Activated naive CD4-positive, alpha-beta T cell treated with anti-CD3 and anti-CD28 coated beads for 36 hours (primary cell): ENCODE data around the gene LEKR1. TPM values are rescaled to one million over a fixed set of nuclear protein-coding genes. Genes with fewer than 3 reads are reported as not detected.
"Not testable (repeated sequence)": the region's sequence is repeated elsewhere in the genome, so short reads cannot be mapped to it uniquely, and the experiment has no call there.

Experiments used
- CTCF ChIA-PET: fragments of 350-600 bp; sonication (Branson Sonifier 250); formaldehyde crosslinking; loops from one replicate; lab custom pipeline; 2021; ENCODE audit warnings: antibody characterized with exemption; lab: Charles Lee
- DNase-seq: peaks from one replicate; pipeline ENCODE4 v3.0.0-alpha.2; 2020
- H3K27ac Mint-ChIP-seq: one replicate; pipeline ENCODE4 v1.8.0; 2021; ENCODE audit warnings: mild to moderate bottlenecking, mixed read lengths
- H3K27me3 Mint-ChIP-seq: one replicate; pipeline ENCODE4 v1.8.0; 2021; ENCODE audit warnings: low read depth, mixed read lengths
- H3K36me3 Mint-ChIP-seq: one replicate; pipeline ENCODE4 v1.8.0; 2021; ENCODE audit warnings: low read depth, mixed read lengths
- H3K4me1 Mint-ChIP-seq: one replicate; pipeline ENCODE4 v1.8.0; 2021; ENCODE audit warnings: low read depth, mixed read lengths
- H3K4me3 Mint-ChIP-seq: one replicate; pipeline ENCODE4 v1.8.0; 2021; ENCODE audit warnings: mild to moderate bottlenecking, moderate library complexity, mixed read lengths
- H3K9me3 Mint-ChIP-seq: one replicate; pipeline ENCODE4 v1.8.0; 2021; ENCODE audit warnings: mixed read lengths
- intact Hi-C: fragments of 100-400 bp; cut with micrococcal nuclease; formaldehyde crosslinking; loops from one replicate; pipeline ENCODE4 v1.15.1; 2023
- total RNA-seq, 2 experiments: library from RNA; stranded (reverse); gene quantifications; one replicate each; pipeline ENCODE4 v1.2.3, GENCODE V29; 2021

The LEKR1 gene
- total RNA-seq, 2 experiments from 2014 or later: 0.43 to 0.77 TPM

GRCh38 chr3:156847752-156848448 is 21.7 kb downstream of the LEKR1 start:
- no peak for DNase-seq
- Mint-ChIP-seq H3K4me3 (no peak overlapping the region), H3K9me3 (no peaks in the 10 kb centered on the region), H3K36me3 (peaks cover 3% of the 10 kb centered on the region), H3K27ac (no peak overlapping the region), H3K4me1 (no peaks in the 10 kb centered on the region), H3K27me3 (no peaks in the 10 kb centered on the region)
- intact Hi-C loops: no loop called here
- CTCF ChIA-PET: no interaction called here

GRCh38 chr3:156859578-156859977 is 33.4 kb downstream of the LEKR1 start:
- no peaks in the 10 kb centered on the region for H3K27me3 Mint-ChIP-seq
- no peak overlapping the region for H3K4me3 Mint-ChIP-seq
- H3K27ac Mint-ChIP-seq: no peak overlapping the region
- no peaks in the 10 kb centered on the region for H3K36me3 Mint-ChIP-seq
- H3K9me3 Mint-ChIP-seq: no peaks in the 10 kb centered on the region
- CTCF ChIA-PET: no interaction called here
- DNase-seq: no peak
- H3K4me1 Mint-ChIP-seq: no peaks in the 10 kb centered on the region
- intact Hi-C loops: no loop called here

GRCh38 chr3:156860873-156861272 is 34.7 kb downstream of the LEKR1 start:
- CTCF ChIA-PET: no interaction called here
- H3K4me3 Mint-ChIP-seq: no peak overlapping the region
- intact Hi-C loops: no loop called here

GRCh38 chr3:156862338-156862737 is 36.2 kb downstream of the LEKR1 start:
- H3K9me3 Mint-ChIP-seq: no peaks in the 10 kb centered on the region
- intact Hi-C loops: no loop called here
- no peaks in the 10 kb centered on the region for H3K27me3 Mint-ChIP-seq
- H3K36me3 Mint-ChIP-seq: no peaks in the 10 kb centered on the region
- no peak for DNase-seq
- no peak overlapping the region for H3K27ac Mint-ChIP-seq
- no peaks in the 10 kb centered on the region for H3K4me1 Mint-ChIP-seq
- H3K4me3 Mint-ChIP-seq: no peak overlapping the region
- CTCF ChIA-PET: no interaction called here

More at GRCh38 chr3:156860873-156861272, 34.7 kb downstream of the LEKR1 start:
- Mint-ChIP-seq H3K9me3 (no peaks in the 10 kb centered on the region), H3K27ac (no peak overlapping the region), H3K36me3 (no peaks in the 10 kb centered on the region), H3K27me3 (no peaks in the 10 kb centered on the region), H3K4me1 (no peaks in the 10 kb centered on the region)
- DNase-seq: no peak

- DNase-seq: no peak
- no peak overlapping the region for H3K4me3 Mint-ChIP-seq
- CTCF ChIA-PET: no interaction called here
- no peaks in the 10 kb centered on the region for H3K27me3 Mint-ChIP-seq
- H3K27ac Mint-ChIP-seq: no peak overlapping the region
- no peaks in the 10 kb centered on the region for H3K9me3 Mint-ChIP-seq
- intact Hi-C loops: no loop called here
- H3K4me1 Mint-ChIP-seq: no peaks in the 10 kb centered on the region
- H3K36me3 Mint-ChIP-seq: no peaks in the 10 kb centered on the region
These were observed 39.6 kb downstream of the LEKR1 start for GRCh38 chr3:156865732-156866131.

- H3K9me3 Mint-ChIP-seq: peaks cover 4% of the 10 kb centered on the region
- no peaks in the 10 kb centered on the region for H3K4me1 Mint-ChIP-seq
- no peaks in the 10 kb centered on the region for H3K27me3 Mint-ChIP-seq
- peaks cover 5% of the 10 kb centered on the region for H3K36me3 Mint-ChIP-seq
- CTCF ChIA-PET: no interaction called here
- no peak overlapping the region for H3K27ac Mint-ChIP-seq
- intact Hi-C loops: no loop called here
- no peak overlapping the region for H3K4me3 Mint-ChIP-seq
- no peak for DNase-seq
These were observed 41.0 kb downstream of the LEKR1 start for GRCh38 chr3:156867174-156867573.

- Mint-ChIP-seq H3K27ac (no peak overlapping the region), H3K4me1 (no peaks in the 10 kb centered on the region), H3K36me3 (peaks cover 6% of the 10 kb centered on the region), H3K9me3 (peaks cover 6% of the 10 kb centered on the region), H3K4me3 (no peak overlapping the region), H3K27me3 (no peaks in the 10 kb centered on the region)
- CTCF ChIA-PET: no interaction called here
- intact Hi-C loops: no loop called here
- no peak for DNase-seq
These were observed 41.8 kb downstream of the LEKR1 start for GRCh38 chr3:156867920-156868319.

- CTCF ChIA-PET: no interaction called here
- H3K36me3 Mint-ChIP-seq: peaks cover 24% of the 10 kb centered on the region
- H3K9me3 Mint-ChIP-seq: peaks cover 41% of the 10 kb centered on the region
- H3K27ac Mint-ChIP-seq: no peak overlapping the region
- no peak overlapping the region for H3K4me3 Mint-ChIP-seq
- H3K27me3 Mint-ChIP-seq: no peaks in the 10 kb centered on the region
- H3K4me1 Mint-ChIP-seq: no peaks in the 10 kb centered on the region
- no peak for DNase-seq
- intact Hi-C loops: no loop called here
These were observed 47.8 kb downstream of the LEKR1 start for GRCh38 chr3:156873906-156874305.

GRCh38 chr3:156879491-156879890 is 53.3 kb downstream of the LEKR1 start:
- H3K4me3 Mint-ChIP-seq, H3K27me3 Mint-ChIP-seq, H3K27ac Mint-ChIP-seq, intact Hi-C loops, H3K4me1 Mint-ChIP-seq, CTCF ChIA-PET, DNase-seq: not testable (repeated sequence)
- peaks cover 22% of the 10 kb centered on the region for H3K36me3 Mint-ChIP-seq
- peaks cover 31% of the 10 kb centered on the region for H3K9me3 Mint-ChIP-seq

- no peaks in the 10 kb centered on the region for H3K4me1 Mint-ChIP-seq
- CTCF ChIA-PET: interaction anchor here (1.0 kb wide), 1 partner anchor 18 kb away, joined by 3 read pairs; no protein-coding TSS in a partner anchor
These were observed 59.6 kb downstream of the LEKR1 start for GRCh38 chr3:156885761-156886160.

GRCh38 chr3:156888176-156888575 is 62.0 kb downstream of the LEKR1 start:
- Mint-ChIP-seq H3K36me3 (peaks cover 3% of the 10 kb centered on the region), H3K27me3 (no peaks in the 10 kb centered on the region), H3K27ac (no peak overlapping the region), H3K9me3 (peaks cover 13% of the 10 kb centered on the region), H3K4me3 (no peak overlapping the region), H3K4me1 (no peaks in the 10 kb centered on the region)
- intact Hi-C loops: no loop called here
- CTCF ChIA-PET: interaction anchor here (0.7 kb wide), 1 partner anchor 378 kb away, joined by 3 read pairs; no protein-coding TSS in a partner anchor
- DNase-seq: no peak

More at GRCh38 chr3:156885761-156886160, 59.6 kb downstream of the LEKR1 start:
- H3K27ac Mint-ChIP-seq: no peak overlapping the region
- H3K9me3 Mint-ChIP-seq: peaks cover 15% of the 10 kb centered on the region
- H3K36me3 Mint-ChIP-seq: peaks cover 3% of the 10 kb centered on the region
- no peak for DNase-seq
- H3K27me3 Mint-ChIP-seq: no peaks in the 10 kb centered on the region
- intact Hi-C loops: no loop called here
- no peak overlapping the region for H3K4me3 Mint-ChIP-seq

- Mint-ChIP-seq H3K4me1 (no peaks in the 10 kb centered on the region), H3K36me3 (peaks cover 3% of the 10 kb centered on the region), H3K4me3 (no peak overlapping the region), H3K27me3 (no peaks in the 10 kb centered on the region), H3K9me3 (peaks cover 11% of the 10 kb centered on the region), H3K27ac (no peak overlapping the region)
- CTCF ChIA-PET: interaction anchor here (0.7 to 0.8 kb wide), 2 partner anchors 379 to 739 kb away, joined by 3 read pairs; no protein-coding TSS in a partner anchor
- intact Hi-C loops: no loop called here
- DNase-seq: no peak
These were observed 62.4 kb downstream of the LEKR1 start for GRCh38 chr3:156888576-156888975.

- Mint-ChIP-seq H3K4me1 (no peaks in the 10 kb centered on the region), H3K27me3 (no peaks in the 10 kb centered on the region), H3K36me3 (peaks cover 4% of the 10 kb centered on the region), H3K27ac (no peak overlapping the region), H3K9me3 (peaks cover 7% of the 10 kb centered on the region), H3K4me3 (no peak overlapping the region)
- no peak for DNase-seq
- CTCF ChIA-PET: no interaction called here
- intact Hi-C loops: no loop called here
These were observed 66.5 kb downstream of the LEKR1 start for GRCh38 chr3:156892701-156893100.
